K562 (cell line): ENCODE data around the gene GORASP1. TPM values are rescaled to one million over a fixed set of nuclear protein-coding genes. Genes with fewer than 3 reads are reported as not detected.

Experiments used
- ATAC-seq: fragments of 200-7000 bp; cut with Tn5 transposase; 3 replicates; pipeline ENCODE4 v1.9.1; 2020; ENCODE audit warnings: moderate library complexity
- BruUV-seq: library from RNA; stranded (reverse); fragments of 400-500 nt; replicated peaks from 2 replicates; lab custom pipeline; 2021; lab: Mats Ljungman, UMichigan
- CTCF ChIA-PET: fragments of 300-600 bp; formaldehyde crosslinking; extraction: SDS; loops from one replicate; lab custom pipeline; 2021; ENCODE audit warnings: low intra/inter-chr PET ratio; lab: Yijun Ruan, JAX
- POLR2A ChIA-PET: fragments of 300-600, 350-650 bp; sonication (Branson Sonifier 250); formaldehyde crosslinking; extraction: SDS; loops from one replicate; lab custom pipeline; 2021; ENCODE audit warnings: antibody characterized with exemption, inconsistent platforms; lab: Yijun Ruan, JAX
- DNase-seq, 4 experiments: peaks; one replicate each; pipeline versions ENCODE4 v3.0.0 to v3.0.0-alpha.2; 2011 to 2018; ENCODE audit warnings: low spot score in 3 of 4, mixed read lengths in 3 of 4; ENCODE audit errors: extremely low read depth in 1 of 4
- FAIRE-seq: peaks from 2 replicates; lab custom pipeline; 2011; peaks lifted over from hg19 to GRCh38; lab: Jason Lieb, UNC
- H2AFZ ChIP-seq: 2 replicates; pipeline ENCODE4 v1.6.0; 2011; ENCODE audit warnings: low read depth, low read length, control low read depth, inconsistent platforms
- H3K27ac ChIP-seq: fragments of 200-600 bp; 3 replicates; pipeline ENCODE4 v1.8.0; 2011; ENCODE audit warnings: low read depth, mild to moderate bottlenecking, control low read depth, inconsistent platforms, low read length, moderate library complexity, mixed read lengths; ENCODE audit errors: extremely low read depth
- H3K27me3 ChIP-seq, 2 experiments: fragments of 300-600 bp in 1 of 2; 2 replicates in 1 of 2; 3 replicates in 1 of 2; pipeline versions ENCODE4 v1.6.0 to v1.8.0; 2011; ENCODE audit warnings: inconsistent platforms in 2 of 2, low read length in 2 of 2, mild to moderate bottlenecking in 1 of 2, mixed read lengths in 1 of 2, moderate library complexity in 1 of 2; ENCODE audit not compliant: control insufficient read depth in 2 of 2, insufficient read depth in 2 of 2
- H3K36me3 ChIP-seq: fragments of 300-600 bp; 3 replicates; pipeline ENCODE4 v1.8.0; 2011; ENCODE audit warnings: mild to moderate bottlenecking, low read length, inconsistent platforms; ENCODE audit not compliant: control insufficient read depth, insufficient read depth
- H3K4me1 ChIP-seq, 2 experiments: fragments of 200-600 bp in 1 of 2; replicated peaks in 1 of 2; 2 replicates in 1 of 2; 3 replicates in 1 of 2; pipeline versions ENCODE4 v1.5.1 to v1.8.0; 2011; ENCODE audit warnings: inconsistent platforms in 2 of 2, low read length in 2 of 2, mild to moderate bottlenecking in 1 of 2, mixed read lengths in 1 of 2, moderate library complexity in 1 of 2; ENCODE audit not compliant: control insufficient read depth in 2 of 2, insufficient read depth in 2 of 2
- H3K4me2 ChIP-seq: 2 replicates; pipeline ENCODE4 v1.6.1; 2011; ENCODE audit warnings: low read length, control low read depth, inconsistent platforms, mixed read lengths; ENCODE audit not compliant: insufficient read depth
- H3K4me3 ChIP-seq: fragments of 200-600 bp; sonication (generic), shearing (Covaris generic); 2 replicates; pipeline ENCODE4 v1.5.1; 2016; ENCODE audit warnings: control low read depth, inconsistent platforms
- H3K79me2 ChIP-seq: fragments of 200-600 bp; 3 replicates; pipeline ENCODE4 v1.8.0; 2011; ENCODE audit warnings: low read length, inconsistent platforms; ENCODE audit not compliant: control insufficient read depth, insufficient read depth
- H3K9ac ChIP-seq, 2 experiments: 2 replicates each; pipeline versions ENCODE4 v1.6.0 to v1.6.1; 2011; ENCODE audit warnings: low read depth in 2 of 2, low read length in 2 of 2, control low read depth in 1 of 2, inconsistent platforms in 1 of 2, mild to moderate bottlenecking in 1 of 2, mixed read lengths in 1 of 2; ENCODE audit not compliant: insufficient read depth in 1 of 2
- H3K9me1 ChIP-seq: one replicate; pipeline ENCODE4 v1.6.0; 2011; ENCODE audit warnings: inconsistent platforms, mild to moderate bottlenecking, low read length, moderate library complexity; ENCODE audit not compliant: control insufficient read depth, insufficient read depth
- H3K9me3 ChIP-seq: replicated peaks from 2 replicates; pipeline ENCODE4 v1.5.1; 2011; ENCODE audit warnings: low read depth, low read length, inconsistent platforms; ENCODE audit not compliant: control insufficient read depth, insufficient read depth
- H4K20me1 ChIP-seq: replicated peaks from 2 replicates; pipeline ENCODE4 v1.6.1; 2011; ENCODE audit warnings: low read length, inconsistent platforms, mixed read lengths; ENCODE audit not compliant: control insufficient read depth, insufficient read depth
- GABPB1 ChIP-seq: sonication (generic); formaldehyde crosslinking; IDR thresholded peaks from 2 replicates; pipeline ENCODE4 v1.8.0; 2022; ENCODE audit warnings: mild to moderate bottlenecking, missing genetic modification reagents
- HNRNPLL ChIP-seq: fragments of 200-400 bp; formaldehyde crosslinking; IDR thresholded peaks from 2 replicates; pipeline ENCODE4 v1.6.1; 2017; ENCODE audit warnings: low read length, low read depth, mild to moderate bottlenecking; ENCODE audit not compliant: poor library complexity, severe bottlenecking
- MBD1 ChIP-seq: fragments of 250-450 bp; sonication (Bioruptor Pico); IDR thresholded peaks from 2 replicates; pipeline ENCODE4 v1.8.0; 2022; ENCODE audit warnings: inconsistent platforms
- POLR2AphosphoS5 ChIP-seq: IDR thresholded peaks from 2 replicates; pipeline ENCODE4 v1.6.1; 2011; ENCODE audit warnings: mild to moderate bottlenecking, low read depth, low read length, moderate library complexity; ENCODE audit not compliant: control insufficient read depth, insufficient read depth
- PTBP1 ChIP-seq: fragments of 200-400 bp; formaldehyde crosslinking; IDR thresholded peaks from 2 replicates; pipeline ENCODE4 v1.6.1; 2017; ENCODE audit warnings: low read depth, low read length
- PYGO2 ChIP-seq: fragments of 450-650 bp; IDR thresholded peaks from 2 replicates; pipeline ENCODE4 v1.6.1; 2016; ENCODE audit warnings: mild to moderate bottlenecking, missing genetic modification characterization, moderate library complexity, missing compliant biosample characterization
- RCOR1 ChIP-seq, 2 experiments: IDR thresholded peaks; 2 replicates each; pipeline ENCODE4 v1.6.1; 2012; ENCODE audit warnings: low read depth in 2 of 2, low read length in 2 of 2, borderline replicate concordance in 1 of 2, improper control_type of control experiment in 1 of 2
- SUPT5H ChIP-seq: fragments of 450-650 bp; IDR thresholded peaks from 2 replicates; pipeline ENCODE4 v1.6.1; 2016
- TEAD4 ChIP-seq, 2 experiments: sonication (generic) in 1 of 2; formaldehyde crosslinking in 1 of 2; IDR thresholded peaks; 2 replicates each; pipeline versions ENCODE4 v1.6.1 to v1.8.0; 2012 to 2022; ENCODE audit warnings: borderline replicate concordance in 1 of 2, inconsistent platforms in 1 of 2, low read length in 1 of 2, mild to moderate bottlenecking in 1 of 2, missing genetic modification reagents in 1 of 2
- TRIM24 ChIP-seq, 2 experiments: fragments of 450-650 bp; IDR thresholded peaks; 2 replicates each; pipeline ENCODE4 v1.6.1; 2016
- ZBTB17 ChIP-seq: fragments of 450-650 bp; formaldehyde crosslinking; IDR thresholded peaks from 2 replicates; pipeline ENCODE4 v1.4.0; 2020; ENCODE audit warnings: mild to moderate bottlenecking
- ZNF23 ChIP-seq: fragments of 250-450 bp; sonication (Bioruptor Pico); IDR thresholded peaks from 2 replicates; pipeline ENCODE4 v1.4.0; 2020; ENCODE audit warnings: mild to moderate bottlenecking
- ZNF75A ChIP-seq: fragments of 450-650 bp; formaldehyde crosslinking; IDR thresholded peaks from 2 replicates; pipeline ENCODE4 v1.4.0; 2020; ENCODE audit warnings: mild to moderate bottlenecking
- WGBS: fragments of 100-300 bp; shearing (Covaris generic); methylation state at CpG from one replicate; pipeline ENCODE4 v1.1.6; 2016; ENCODE audit warnings: low coverage, mixed read lengths; ENCODE audit not compliant: insufficient coverage; ENCODE audit errors: missing lambda C conversion rate; 5-methylcytosine and 5-hydroxymethylcytosine counted together
- in situ Hi-C: fragments of 300-500 bp; cut with MboI; formaldehyde crosslinking; loops from 4 replicates; pipeline ENCODE4 v1.15.0; 2018; ENCODE audit warnings: inconsistent platforms, mixed read lengths
- intact Hi-C: fragments of 100-400 bp; cut with micrococcal nuclease; formaldehyde crosslinking; loops from 2 replicates; pipeline ENCODE4 v1.14.2; 2022
- polyA plus RNA-seq, 8 experiments: library from polyadenylated mRNA; depleted of rRNA in 4 of 8; stranded (reverse) in 5 of 8; unstranded in 3 of 8; fragments of >200 nt; fragmentation: Nextera tagmentation in 2 of 8; fragmentation: Illumina TruSeq in 1 of 8; extraction: Ambion mirVana in 2 of 8; extraction: Trizol in 1 of 8; gene quantifications; 2 replicates each; pipeline versions ENCODE4 v1.2.1 to v1.2.3, GENCODE V29; 2011 to 2014; ENCODE audit warnings: inconsistent platforms in 1 of 8, missing spikeins in 1 of 8
- total RNA-seq, 7 experiments: library from RNA; depleted of rRNA in 6 of 7; stranded (reverse); fragments of >200 nt in 6 of 7; fragmentation: Illumina TruSeq in 2 of 7; extraction: Trizol in 2 of 7; gene quantifications; 2 replicates each; pipeline versions ENCODE4 v1.2.1 to v1.2.3, GENCODE V29; 2011 to 2021; ENCODE audit warnings: low replicate concordance in 1 of 7

GORASP1 gene
- total and polyA plus RNA-seq, 9 of the 15 experiments (the other 6 are each of a cell fraction or from before 2014, with no cell fraction given) = 8.4 to 87.9 (median 67.6) TPM

- Histone ChIP-seq H3K9me1 (peaks cover 4% of the 10 kb centered on the region), H3K79me2 (peaks cover 25% of the 10 kb centered on the region), H3K4me1 (peaks cover 0 to 20% of the 10 kb centered on the region in 2 experiments; a peak in 2 of 5 replicates), H3K27ac (no peak overlapping the region), H3K9ac (no peak overlapping the region), H3K4me2 (no peak overlapping the region), H2AFZ (no peak overlapping the region), H4K20me1 (peaks cover 17% of the 10 kb centered on the region), H3K4me3 (no peak overlapping the region), H3K9me3 (no peaks in the 10 kb centered on the region), H3K36me3 (peaks cover 88% of the 10 kb centered on the region), H3K27me3 (no peaks in the 10 kb centered on the region)
- DNase-seq (no peak), FAIRE-seq (no peak), ATAC-seq (no peak)
- TF ChIP-seq PYGO2 (tag) (no peak), ZBTB17 (no peak), GABPB1 (CRISPR knock-in tag) (no peak), PTBP1 (no peak), TRIM24 (IDR thresholded peaks at IDR 0.05) (no peak), HNRNPLL (no peak), ZNF23 (CRISPR knock-in tag) (no peak), SUPT5H (0 out of 2 replicates have a peak, but pooled peaks have one; percentile 20), ZNF75A (CRISPR knock-in tag) (no peak), TEAD4 (IDR thresholded peaks at IDR 0.05; ENCODE audit: low read length) (no peak), TEAD4 (CRISPR knock-in tag; IDR thresholded peaks at IDR 0.05; ENCODE audit: borderline replicate concordance) (no peak), POLR2AphosphoS5 (0 out of 2 replicates have a peak, but pooled peaks have one; percentile 4), RCOR1 (IDR thresholded peaks at IDR 0.05; ENCODE audit: borderline replicate concordance in 1 of 2, low read depth in 2 of 2, low read length in 2 of 2) (no peak), MBD1 (CRISPR knock-in tag) (no peak)
- intact Hi-C loops (loop anchor here (2.0 kb wide), 1 partner anchor 189 kb away; no protein-coding TSS in a partner anchor), in situ Hi-C loops (no loop called here)
- ChIA-PET CTCF (interaction anchor here (0.9 kb wide), 2 partner anchors 90 to 187 kb away, joined by 3 to 6 read pairs; no protein-coding TSS in a partner anchor), POLR2A (no interaction called here)
- BruUV-seq = no TSS peak
- 79% methylated on average over 2 of the region's 2 CpGs for WGBS
Observed at GRCh38 chr3:39099738-39100499, 7.5 kb downstream of the GORASP1 start.
